Cardiac fibroblast (primary cell): ENCODE data around the gene BBS9.

Experiments used
- DNase-seq, 2 donors: peaks; one replicate each; pipeline versions ENCODE4 v3.0.0 to v3.0.0-alpha.2; 2010; ENCODE audit warnings: low read depth in 2 of 2
- H3K4me3 ChIP-seq, 2 donors: replicated peaks in 1 of 2; 1 replicate in 1 of 2; 2 replicates in 1 of 2; pipeline ENCODE4 v1.5.1; 2011; ENCODE audit warnings: low read depth in 2 of 2, low read length in 2 of 2, mild to moderate bottlenecking in 2 of 2, moderate library complexity in 1 of 2
- CTCF ChIP-seq: IDR thresholded peaks from one replicate; pipeline ENCODE4 v1.5.1; 2011; ENCODE audit warnings: low read depth, mild to moderate bottlenecking, low read length, inconsistent platforms

The BBS9 gene

DNA sequence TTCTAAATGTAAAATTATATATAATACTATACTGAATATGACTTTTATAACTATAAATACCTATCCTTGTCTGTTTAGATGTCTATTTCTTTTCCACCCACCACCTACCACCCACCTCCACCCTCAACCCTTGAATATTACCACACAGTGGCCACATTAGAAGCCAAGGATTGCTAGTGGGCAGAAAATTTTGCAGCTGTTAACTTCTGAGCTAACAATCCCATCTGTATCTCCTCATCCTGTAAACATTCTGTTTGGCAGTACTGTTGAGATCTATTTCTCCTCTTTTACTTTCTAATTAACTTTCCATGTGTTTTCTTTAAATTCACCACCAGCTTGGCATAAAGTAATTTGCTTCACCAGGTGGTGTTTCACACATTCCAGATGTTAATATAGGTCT is 494.9 kb downstream of the BBS9 start:
- TF ChIP-seq CTCF: no peak
- no peak for DNase-seq
- no peak overlapping the region for H3K4me3 ChIP-seq

- DNase-seq: no peak
- no peak for TF ChIP-seq CTCF
These were observed 497.5 kb downstream of the BBS9 start for GRCh38 chr7:33626869-33627268.

DNA sequence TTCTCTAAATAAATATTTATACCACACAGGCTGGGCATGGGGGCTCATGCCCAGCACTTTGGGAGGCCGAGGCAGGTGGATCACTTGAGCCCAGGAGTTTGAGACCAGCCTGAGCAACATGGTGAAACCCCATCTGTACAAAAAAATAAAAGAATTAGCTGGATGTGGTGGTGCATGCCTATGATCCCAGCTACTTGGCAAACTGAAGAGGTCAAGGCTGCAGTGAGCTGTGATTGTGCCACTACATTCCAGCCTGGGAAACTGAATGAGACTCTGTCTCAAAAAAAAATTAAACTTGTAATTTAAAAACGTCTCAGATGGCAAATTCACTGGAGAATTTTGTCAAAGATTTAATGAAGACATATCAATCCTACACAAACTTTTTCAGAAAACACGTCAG is 498.4 kb downstream of the BBS9 start:
- no peak overlapping the region for H3K4me3 ChIP-seq
- no peak for DNase-seq
- no peak for TF ChIP-seq CTCF

More at GRCh38 chr7:33626869-33627268, 497.5 kb downstream of the BBS9 start:
- no peak overlapping the region for H3K4me3 ChIP-seq

DNA sequence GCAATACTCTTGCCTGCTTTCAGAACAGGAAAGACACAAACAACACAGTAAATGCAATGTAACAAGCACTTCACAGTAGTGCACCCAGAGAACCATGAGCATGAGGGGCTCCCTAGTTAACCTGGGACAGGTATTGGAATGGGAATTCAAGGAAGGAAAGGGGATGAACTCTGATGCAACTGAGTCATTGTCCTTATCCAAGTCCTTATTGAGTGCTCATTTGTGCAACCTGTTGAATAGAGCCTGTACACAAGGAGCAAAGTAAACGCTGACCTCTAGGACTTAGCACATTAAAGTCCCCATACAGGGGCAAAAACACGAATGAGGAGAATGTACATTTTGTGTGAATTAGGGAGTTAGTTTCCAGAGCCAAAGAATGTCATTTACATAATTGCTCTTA is 499.5 kb downstream of the BBS9 start:
- DNase-seq: no peak
- H3K4me3 ChIP-seq: no peak overlapping the region
- no peak for TF ChIP-seq CTCF

GRCh38 chr7:33630359-33630758 is 501.0 kb downstream of the BBS9 start:
- TF ChIP-seq CTCF: no peak
- DNase-seq: no peak
- no peak overlapping the region for H3K4me3 ChIP-seq

GRCh38 chr7:33632322-33632721 is 503.0 kb downstream of the BBS9 start:
- TF ChIP-seq CTCF: no peak
- no peak overlapping the region for H3K4me3 ChIP-seq
- no peak for DNase-seq

DNA sequence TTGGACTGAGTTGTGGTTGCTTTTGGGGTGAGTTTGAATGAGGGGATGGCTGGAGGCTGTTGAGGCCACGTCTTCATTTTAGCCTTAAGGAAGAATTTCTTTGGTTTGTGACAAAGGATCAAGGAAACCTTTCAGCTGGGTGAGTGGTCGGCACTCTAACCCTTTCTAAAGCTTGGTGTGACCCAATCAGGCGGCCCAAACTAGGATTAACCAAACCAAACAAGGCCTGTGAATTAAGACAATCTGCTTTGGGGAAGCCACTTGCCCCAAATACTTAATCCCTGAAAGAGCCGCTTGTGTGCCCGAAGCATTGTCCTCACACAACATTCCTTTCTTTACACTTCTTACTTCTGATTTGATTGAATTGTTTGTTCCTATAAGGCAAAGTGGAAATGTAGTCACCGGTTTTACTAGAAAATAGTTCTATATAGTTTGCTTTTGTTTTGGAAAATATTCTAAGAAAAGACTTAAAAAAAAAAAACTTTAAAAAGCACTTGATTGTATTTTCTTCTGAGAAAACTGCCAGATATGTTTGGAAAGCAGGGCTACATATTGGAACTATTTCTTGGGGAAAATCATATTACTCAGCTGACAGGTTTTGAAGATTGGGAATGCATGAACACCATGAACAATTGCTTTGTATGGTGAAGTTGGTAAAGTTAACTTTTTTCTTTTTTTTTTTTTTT is 503.6 kb downstream of the BBS9 start:
- TF ChIP-seq CTCF: no peak
- no peak overlapping the region for H3K4me3 ChIP-seq
- DNase-seq: no peak
